ENCODE data around the gene PARL.

DNA sequence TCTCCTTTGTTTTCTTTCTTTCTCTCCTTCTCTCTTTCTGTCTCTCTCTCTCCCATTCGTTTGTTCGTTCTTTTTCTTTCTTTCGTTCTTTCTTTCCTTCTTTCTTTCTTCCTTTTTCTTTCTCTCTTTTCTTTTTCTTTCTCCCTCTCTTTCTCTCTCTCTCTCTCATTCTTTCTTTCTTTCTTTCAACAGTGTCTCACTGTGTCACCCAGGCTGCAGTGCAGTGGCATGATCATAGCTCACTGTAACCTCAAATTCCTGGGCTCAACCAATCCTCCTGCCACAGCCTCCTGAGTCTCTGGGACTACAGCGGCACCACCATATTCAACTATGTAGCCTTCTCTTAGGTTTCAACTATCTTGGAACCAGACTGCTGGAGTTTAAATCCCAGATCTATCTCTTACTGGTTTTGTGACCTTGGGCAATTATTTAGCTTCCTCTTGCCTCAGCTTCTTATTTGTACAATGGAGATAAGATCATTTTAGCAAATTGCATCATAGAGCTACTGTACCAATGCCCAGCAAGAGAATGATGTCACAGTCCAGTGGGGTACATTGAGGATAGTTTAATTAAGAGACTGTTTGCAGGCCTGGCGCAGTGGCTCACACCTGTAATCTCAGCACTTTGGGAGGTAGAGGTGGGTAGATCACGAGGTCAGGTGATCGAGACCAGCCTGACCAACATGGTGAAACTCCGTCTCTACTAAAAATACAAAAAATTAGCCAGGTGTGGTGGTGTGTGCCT lies 27.3 kb upstream of the PARL start:
- TF ChIP-seq GATA2 (IDR thresholded peaks at IDR 0.05; ENCODE audit: low read depth, low read length), result no peak
- TF ChIP-seq GATA3 (IDR thresholded peaks at IDR 0.05; ENCODE audit: low read depth, low read length), result no peak
